Vagina (tissue), 2 donors: ENCODE data around the gene SIGLEC1.

Experiments
- CTCF ChIP-seq, 3 experiments: fragments of 450-650 bp in 2 of 3; fragments of 200-600 bp in 1 of 3; sonication (generic) in 1 of 3; IDR thresholded peaks; one replicate each; pipeline ENCODE4 v1.5.1; 2017 to 2019; ENCODE audit warnings: antibody characterized with exemption in 3 of 3, mild to moderate bottlenecking in 2 of 3, moderate library complexity in 2 of 3
- POLR2A ChIP-seq, 2 donors: fragments of 450-650 bp; IDR thresholded peaks; one replicate each; pipeline ENCODE4 v1.6.1; 2017; ENCODE audit warnings: antibody characterized with exemption in 2 of 2, mild to moderate bottlenecking in 2 of 2, moderate library complexity in 2 of 2
- POLR2AphosphoS5 ChIP-seq, 2 donors: sonication (generic); formaldehyde crosslinking; IDR thresholded peaks; one replicate each; pipeline ENCODE4 v1.9.0; 2017; ENCODE audit warnings: antibody characterized with exemption in 2 of 2, mild to moderate bottlenecking in 2 of 2, low read depth in 1 of 2; ENCODE audit not compliant: insufficient read depth in 1 of 2

GRCh38 chr20:3674447-3674846, 38.0 kb downstream of the SIGLEC1 start:
- no peak for TF ChIP-seq CTCF (IDR thresholded peaks at IDR 0.05)
- TF ChIP-seq POLR2A (IDR thresholded peaks at IDR 0.05) = no peak
- no peak for TF ChIP-seq POLR2AphosphoS5 (IDR thresholded peaks at IDR 0.05; ENCODE audit: insufficient read depth in 1 of 2, low read depth in 1 of 2)
